Measurements from ENCODE around the gene SNX20.

Gene SNX20

GRCh38 chr16:50697421-50697715 is 16.3 kb upstream of the SNX20 start:
- DNase-seq (ENCODE audit: low spot score) = no peak
- no peaks in the 10 kb centered on the region for H3K36me3 ChIP-seq (replicated peaks in 1 of 2; ENCODE audit: control insufficient read depth in 2 of 2, insufficient read depth in 2 of 2, low read length in 2 of 2)
- no peak overlapping the region for H3K27ac ChIP-seq (replicated peaks; ENCODE audit: low read length)
- no peak overlapping the region for H2AFZ ChIP-seq (ENCODE audit: low read length)
- no peak overlapping the region for H2AK5ac ChIP-seq (ENCODE audit: low read depth, low read length)
- H3K4me3 ChIP-seq (ENCODE audit: low read length in 2 of 2) = no peak overlapping the region
- H3K79me1 ChIP-seq (ENCODE audit: low read depth, low read length) = no peaks in the 10 kb centered on the region
- peak overlapping the region; percentile 5 for H3K18ac ChIP-seq (ENCODE audit: low read length)
- no peak overlapping the region for H4K8ac ChIP-seq (ENCODE audit: low read depth, low read length)
- no peak overlapping the region for H4K91ac ChIP-seq (ENCODE audit: low read depth, low read length, poor library complexity)
- peaks cover 2 to 42% (median 21%) of the 10 kb centered on the region in 3 experiments for H3K27me3 ChIP-seq (ENCODE audit: control insufficient read depth in 3 of 3, insufficient read depth in 3 of 3, low read depth in 1 of 3, low read length in 3 of 3)
- no peak overlapping the region for H2BK120ac ChIP-seq (ENCODE audit: low read depth, low read length)
- H2BK15ac ChIP-seq (ENCODE audit: low read length) = peak overlapping the region; percentile 11
- no peak overlapping the region for H3K4ac ChIP-seq (ENCODE audit: low read length)
- H3K4me1 ChIP-seq (ENCODE audit: control insufficient read depth in 2 of 2, insufficient read depth in 1 of 2, low read depth in 1 of 2, low read length in 2 of 2) = peaks cover 0 to 11% of the 10 kb centered on the region in 2 donors
- no peak overlapping the region for H3K14ac ChIP-seq (ENCODE audit: low read length)
- no peak overlapping the region for H2BK5ac ChIP-seq (ENCODE audit: low read length)
- peaks cover 0 to 1% of the 10 kb centered on the region in 2 donors for H3K9me3 ChIP-seq (replicated peaks in 1 of 2; ENCODE audit: control insufficient read depth in 2 of 2, insufficient read depth in 1 of 2, low read depth in 1 of 2, low read length in 2 of 2)
- no CpG with 5 or more reads among the region's 5 CpGs for WGBS, 2 donors (ENCODE audit: extremely low coverage in 2 of 2, insufficient read length in 2 of 2, insufficient replicate concordance in 1 of 2)
- no peak overlapping the region for H3K4me2 ChIP-seq (ENCODE audit: insufficient read depth, low read length, poor library complexity, severe bottlenecking)
- no peak overlapping the region for H2BK12ac ChIP-seq (ENCODE audit: low read length)
- no peak overlapping the region for H3K23ac ChIP-seq (ENCODE audit: low read depth, low read length, poor library complexity)
- H3K9ac ChIP-seq (ENCODE audit: low read depth, low read length, poor library complexity) = no peak overlapping the region

GRCh38 chr16:50696575-50697420 is 15.7 kb upstream of the SNX20 start:
- Histone ChIP-seq H4K8ac (ENCODE audit: low read depth, low read length) (no peak overlapping the region), H2AK5ac (ENCODE audit: low read depth, low read length) (peak overlapping the region; percentile 51), H2AFZ (ENCODE audit: low read length) (no peak overlapping the region), H3K36me3 (replicated peaks in 1 of 2; ENCODE audit: control insufficient read depth in 2 of 2, insufficient read depth in 2 of 2, low read length in 2 of 2) (no peaks in the 10 kb centered on the region), H3K14ac (ENCODE audit: low read length) (no peak overlapping the region), H3K27me3 (ENCODE audit: control insufficient read depth in 3 of 3, insufficient read depth in 3 of 3, low read depth in 1 of 3, low read length in 3 of 3) (peaks cover 2 to 45% (median 21%) of the 10 kb centered on the region in 3 experiments), H2BK15ac (ENCODE audit: low read length) (peak overlapping the region; percentile 11), H2BK5ac (ENCODE audit: low read length) (no peak overlapping the region), H3K4me1 (ENCODE audit: control insufficient read depth in 2 of 2, insufficient read depth in 1 of 2, low read depth in 1 of 2, low read length in 2 of 2) (peaks cover 0 to 11% of the 10 kb centered on the region in 2 donors), H3K18ac (ENCODE audit: low read length) (peak overlapping the region; percentile 54), H3K9ac (ENCODE audit: low read depth, low read length, poor library complexity) (no peak overlapping the region), H2BK12ac (ENCODE audit: low read length) (no peak overlapping the region), H3K27ac (replicated peaks; ENCODE audit: low read length) (no peak overlapping the region), H3K79me1 (ENCODE audit: low read depth, low read length) (no peaks in the 10 kb centered on the region), H3K23ac (ENCODE audit: low read depth, low read length, poor library complexity) (no peak overlapping the region), H4K91ac (ENCODE audit: low read depth, low read length, poor library complexity) (no peak overlapping the region), H3K9me3 (replicated peaks in 1 of 2; ENCODE audit: control insufficient read depth in 2 of 2, insufficient read depth in 1 of 2, low read depth in 1 of 2, low read length in 2 of 2) (peaks cover 0 to 1% of the 10 kb centered on the region in 2 donors), H2BK120ac (ENCODE audit: low read depth, low read length) (no peak overlapping the region), H3K4me3 (ENCODE audit: low read length in 2 of 2) (no peak overlapping the region), H3K4ac (ENCODE audit: low read length) (no peak overlapping the region), H3K4me2 (ENCODE audit: insufficient read depth, low read length, poor library complexity, severe bottlenecking) (no peak overlapping the region)
- no CpG with 5 or more reads among the region's 15 CpGs for WGBS, 2 donors (ENCODE audit: extremely low coverage in 2 of 2, insufficient read length in 2 of 2, insufficient replicate concordance in 1 of 2)
- DNase-seq (ENCODE audit: low spot score) = no peak

DNA sequence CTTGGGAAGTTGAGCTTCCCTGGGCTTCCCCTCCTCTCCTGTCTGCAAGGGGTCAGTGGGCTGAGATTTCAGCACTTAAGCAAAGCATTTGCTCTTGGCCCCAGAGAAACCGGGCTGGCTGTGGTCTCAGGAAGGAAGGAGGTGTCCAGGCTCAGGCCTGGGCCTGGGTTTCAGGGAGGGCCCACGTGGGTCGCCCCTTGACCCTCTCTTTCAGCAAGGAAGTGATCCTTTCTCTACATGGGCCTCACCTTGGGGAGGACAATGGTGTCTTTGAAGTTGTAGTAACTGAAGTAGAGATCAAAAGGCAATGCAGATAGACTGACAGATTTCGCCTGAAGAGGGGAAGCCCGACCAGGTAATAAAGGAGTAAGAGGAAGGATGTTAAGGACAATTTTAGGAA is 15.0 kb upstream of the SNX20 start:
- peaks cover 2 to 52% (median 21%) of the 10 kb centered on the region in 3 experiments for H3K27me3 ChIP-seq (ENCODE audit: control insufficient read depth in 3 of 3, insufficient read depth in 3 of 3, low read depth in 1 of 3, low read length in 3 of 3)
- DNase-seq (ENCODE audit: low spot score) = no peak
- H2AK5ac ChIP-seq (ENCODE audit: low read depth, low read length) = no peak overlapping the region
- no peak overlapping the region for H3K4me3 ChIP-seq (ENCODE audit: low read length in 2 of 2)
- no peaks in the 10 kb centered on the region for H3K79me1 ChIP-seq (ENCODE audit: low read depth, low read length)
- H2BK15ac ChIP-seq (ENCODE audit: low read length) = no peak overlapping the region
- no peak overlapping the region for H4K8ac ChIP-seq (ENCODE audit: low read depth, low read length)
- H3K23ac ChIP-seq (ENCODE audit: low read depth, low read length, poor library complexity) = no peak overlapping the region
- no peak overlapping the region for H3K4me2 ChIP-seq (ENCODE audit: insufficient read depth, low read length, poor library complexity, severe bottlenecking)
- no peak overlapping the region for H3K14ac ChIP-seq (ENCODE audit: low read length)
- H2BK12ac ChIP-seq (ENCODE audit: low read length) = no peak overlapping the region
- no CpG with 5 or more reads among the region's 5 CpGs for WGBS, 2 donors (ENCODE audit: extremely low coverage in 2 of 2, insufficient read length in 2 of 2, insufficient replicate concordance in 1 of 2)
- no peak overlapping the region for H2AFZ ChIP-seq (ENCODE audit: low read length)
- no peak overlapping the region for H2BK120ac ChIP-seq (ENCODE audit: low read depth, low read length)
- H3K9me3 ChIP-seq (replicated peaks in 1 of 2; ENCODE audit: control insufficient read depth in 2 of 2, insufficient read depth in 1 of 2, low read depth in 1 of 2, low read length in 2 of 2) = peaks cover 0 to 1% of the 10 kb centered on the region in 2 donors
- no peak overlapping the region for H3K9ac ChIP-seq (ENCODE audit: low read depth, low read length, poor library complexity)
- H3K18ac ChIP-seq (ENCODE audit: low read length) = no peak overlapping the region
- no peak overlapping the region for H2BK5ac ChIP-seq (ENCODE audit: low read length)
- no peaks in the 10 kb centered on the region for H3K36me3 ChIP-seq (replicated peaks in 1 of 2; ENCODE audit: control insufficient read depth in 2 of 2, insufficient read depth in 2 of 2, low read length in 2 of 2)
- H4K91ac ChIP-seq (ENCODE audit: low read depth, low read length, poor library complexity) = no peak overlapping the region
- peaks cover 0 to 11% of the 10 kb centered on the region in 2 donors for H3K4me1 ChIP-seq (ENCODE audit: control insufficient read depth in 2 of 2, insufficient read depth in 1 of 2, low read depth in 1 of 2, low read length in 2 of 2)
- H3K4ac ChIP-seq (ENCODE audit: low read length) = no peak overlapping the region
- no peak overlapping the region for H3K27ac ChIP-seq (replicated peaks; ENCODE audit: low read length)

DNA sequence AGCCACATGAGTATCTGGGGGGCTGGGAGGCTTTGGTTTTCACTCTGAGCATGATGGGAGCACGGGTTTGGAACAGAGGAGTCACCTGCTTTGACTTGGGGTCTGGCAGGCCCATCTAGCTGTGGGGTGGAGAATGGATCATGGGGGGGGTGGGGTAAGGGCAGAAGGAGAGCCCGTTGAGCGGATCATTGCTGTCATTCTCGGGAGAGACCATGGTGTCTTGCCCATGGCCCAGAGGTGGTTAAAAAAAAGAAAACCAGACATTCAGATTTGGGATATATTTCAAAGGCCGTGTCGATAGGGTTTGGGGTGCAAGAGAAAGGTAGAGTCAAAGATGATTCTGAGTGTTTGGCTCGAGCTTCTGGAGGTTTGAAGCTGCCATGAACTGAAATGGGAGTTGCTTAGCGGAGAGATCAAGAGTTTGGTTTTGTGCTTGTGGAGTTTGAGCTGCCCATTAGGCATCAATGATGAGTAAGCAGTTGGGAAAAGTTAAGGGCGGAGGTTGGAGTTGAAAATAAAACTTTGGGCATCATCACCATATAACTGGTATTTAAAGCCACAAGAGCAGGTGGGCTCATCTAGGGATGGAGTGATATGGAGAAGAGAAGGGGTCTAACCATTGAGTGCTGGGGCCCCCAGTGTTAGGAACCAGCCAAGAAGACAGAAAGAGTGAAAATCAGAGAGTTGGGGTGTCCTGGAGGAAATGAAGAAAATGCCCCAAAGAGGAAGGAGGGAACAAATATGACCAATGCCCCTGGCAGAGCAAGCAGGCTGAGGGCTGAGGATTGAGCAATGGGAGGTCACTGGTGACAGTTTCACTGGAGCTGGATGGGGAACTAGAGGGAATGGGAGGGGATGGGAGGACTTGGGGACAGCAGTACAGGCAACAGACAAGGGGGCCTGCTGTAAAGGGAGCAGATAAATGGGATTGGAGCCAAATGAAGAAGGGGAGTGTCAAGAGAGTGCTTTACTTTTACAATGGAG is 14.2 kb upstream of the SNX20 start:
- no peak overlapping the region for H3K23ac ChIP-seq (ENCODE audit: low read depth, low read length, poor library complexity)
- H2BK15ac ChIP-seq (ENCODE audit: low read length) = no peak overlapping the region
- no peak overlapping the region for H2BK5ac ChIP-seq (ENCODE audit: low read length)
- H4K8ac ChIP-seq (ENCODE audit: low read depth, low read length) = no peak overlapping the region
- no peak overlapping the region for H2BK12ac ChIP-seq (ENCODE audit: low read length)
- no peak overlapping the region for H3K4me3 ChIP-seq (ENCODE audit: low read length in 2 of 2)
- H2AFZ ChIP-seq (ENCODE audit: low read length) = no peak overlapping the region
- no peaks in the 10 kb centered on the region for H3K36me3 ChIP-seq (replicated peaks in 1 of 2; ENCODE audit: control insufficient read depth in 2 of 2, insufficient read depth in 2 of 2, low read length in 2 of 2)
- no peak overlapping the region for H3K4me2 ChIP-seq (ENCODE audit: insufficient read depth, low read length, poor library complexity, severe bottlenecking)
- H2BK120ac ChIP-seq (ENCODE audit: low read depth, low read length) = no peak overlapping the region
- H3K9ac ChIP-seq (ENCODE audit: low read depth, low read length, poor library complexity) = no peak overlapping the region
- H3K4ac ChIP-seq (ENCODE audit: low read length) = no peak overlapping the region
- H3K79me1 ChIP-seq (ENCODE audit: low read depth, low read length) = no peaks in the 10 kb centered on the region
- no peak overlapping the region for H3K27ac ChIP-seq (replicated peaks; ENCODE audit: low read length)
- peak overlapping the region; percentile 21 for H3K18ac ChIP-seq (ENCODE audit: low read length)
- no peak overlapping the region for H3K14ac ChIP-seq (ENCODE audit: low read length)
- H2AK5ac ChIP-seq (ENCODE audit: low read depth, low read length) = peak overlapping the region; percentile 54
- no peak for DNase-seq (ENCODE audit: low spot score)
- no peak overlapping the region for H4K91ac ChIP-seq (ENCODE audit: low read depth, low read length, poor library complexity)
- H3K4me1 ChIP-seq (ENCODE audit: control insufficient read depth in 2 of 2, insufficient read depth in 1 of 2, low read depth in 1 of 2, low read length in 2 of 2) = peaks cover 0 to 11% of the 10 kb centered on the region in 2 donors
- no CpG with 5 or more reads among the region's 9 CpGs for WGBS, 2 donors (ENCODE audit: extremely low coverage in 2 of 2, insufficient read length in 2 of 2, insufficient replicate concordance in 1 of 2)
- peaks cover 0 to 1% of the 10 kb centered on the region in 2 donors for H3K9me3 ChIP-seq (replicated peaks in 1 of 2; ENCODE audit: control insufficient read depth in 2 of 2, insufficient read depth in 1 of 2, low read depth in 1 of 2, low read length in 2 of 2)
- peaks cover 2 to 60% (median 21%) of the 10 kb centered on the region in 3 experiments for H3K27me3 ChIP-seq (ENCODE audit: control insufficient read depth in 3 of 3, insufficient read depth in 3 of 3, low read depth in 1 of 3, low read length in 3 of 3)
